SK-N-SH treated with all-trans-retinoic acid at 6 μM for 48 hours (cell line): Measurements from ENCODE around the gene VOPP1.
A peak's percentile ranks its signal among the peaks of the same experiment; 100 is the strongest.

ENCODE experiments used
- ATAC-seq: fragments of 200-7000 bp; cut with Tn5 transposase; 3 replicates; pipeline ENCODE4 v1.9.1; 2020; ENCODE audit warnings: mild to moderate bottlenecking, moderate library complexity
- ARNTL ChIP-seq: fragments of 450-650 bp; formaldehyde crosslinking; IDR thresholded peaks from 2 replicates; pipeline ENCODE4 v1.5.0; 2020; ENCODE audit warnings: low read depth, mild to moderate bottlenecking, moderate library complexity, borderline replicate concordance
- BACH2 ChIP-seq: fragments of 250-450 bp; sonication (Bioruptor Pico); IDR thresholded peaks from 2 replicates; pipeline ENCODE4 v1.9.0; 2021; ENCODE audit warnings: mild to moderate bottlenecking, borderline replicate concordance
- CSRNP3 ChIP-seq: fragments of 250-450 bp; sonication (Bioruptor Pico); IDR thresholded peaks from 2 replicates; pipeline ENCODE4 v1.5.1; 2021; ENCODE audit warnings: mild to moderate bottlenecking, moderate library complexity
- ESRRG ChIP-seq: fragments of 250-450 bp; sonication (Bioruptor Pico); IDR thresholded peaks from 2 replicates; pipeline ENCODE4 v1.6.1; 2021; ENCODE audit warnings: mild to moderate bottlenecking
- GLIS3 ChIP-seq: fragments of 250-450 bp; sonication (Bioruptor Pico); IDR thresholded peaks from 2 replicates; pipeline ENCODE4 v1.5.0; 2020; ENCODE audit warnings: mild to moderate bottlenecking, moderate library complexity
- ISL1 ChIP-seq: fragments of 250-450 bp; sonication (Bioruptor Pico); IDR thresholded peaks from 2 replicates; pipeline ENCODE4 v2.1.2; 2022; ENCODE audit warnings: mild to moderate bottlenecking, moderate library complexity
- OSR1 ChIP-seq: fragments of 250-450 bp; sonication (Bioruptor Pico); IDR thresholded peaks from 2 replicates; pipeline ENCODE4 v1.8.0; 2022; ENCODE audit warnings: moderate library complexity, mild to moderate bottlenecking, inconsistent platforms
- PATZ1 ChIP-seq: fragments of 250-450 bp; sonication (Bioruptor Pico); IDR thresholded peaks from 2 replicates; pipeline ENCODE4 v1.8.0; 2020; ENCODE audit warnings: mild to moderate bottlenecking, moderate library complexity, borderline replicate concordance
- PPARA ChIP-seq: fragments of 250-450 bp; sonication (Bioruptor Pico); IDR thresholded peaks from 2 replicates; pipeline ENCODE4 v1.5.0; 2020; ENCODE audit warnings: mild to moderate bottlenecking, borderline replicate concordance
- RARB ChIP-seq: fragments of 250-450 bp; sonication (Bioruptor Pico); IDR thresholded peaks from 2 replicates; pipeline ENCODE4 v1.8.0; 2021; ENCODE audit warnings: mild to moderate bottlenecking, moderate library complexity
- SNAI2 ChIP-seq: fragments of 250-450 bp; sonication (Bioruptor Pico); IDR thresholded peaks from 2 replicates; pipeline ENCODE4 v1.5.0; 2020; ENCODE audit warnings: mild to moderate bottlenecking, moderate library complexity
- TCF4 ChIP-seq: fragments of 250-450 bp; sonication (Bioruptor Pico); IDR thresholded peaks from 2 replicates; pipeline ENCODE4 v1.8.0; 2021; ENCODE audit warnings: mild to moderate bottlenecking, moderate library complexity, borderline replicate concordance
- TOX ChIP-seq: fragments of 250-450 bp; sonication (Bioruptor Pico); IDR thresholded peaks from 2 replicates; pipeline ENCODE4 v1.8.0; 2021; ENCODE audit warnings: mild to moderate bottlenecking, moderate library complexity, borderline replicate concordance
- TSHZ2 ChIP-seq: fragments of 250-450 bp; sonication (Bioruptor Pico); IDR thresholded peaks from 2 replicates; pipeline ENCODE4 v1.5.0; 2020; ENCODE audit warnings: mild to moderate bottlenecking, moderate library complexity
- ZC3H10 ChIP-seq: fragments of 250-450 bp; sonication (Bioruptor Pico); IDR thresholded peaks from 2 replicates; pipeline ENCODE4 v1.5.1; 2021; ENCODE audit warnings: mild to moderate bottlenecking, moderate library complexity
- ZFP3 ChIP-seq: fragments of 250-450 bp; sonication (Bioruptor Pico); IDR thresholded peaks from 2 replicates; pipeline ENCODE4 v1.5.0; 2020; ENCODE audit warnings: mild to moderate bottlenecking, moderate library complexity
- ZFP30 ChIP-seq: fragments of 450-650 bp; formaldehyde crosslinking; IDR thresholded peaks from 2 replicates; pipeline ENCODE4 v1.5.0; 2022; ENCODE audit warnings: mild to moderate bottlenecking, moderate library complexity
- ZNF565 ChIP-seq: fragments of 450-650 bp; formaldehyde crosslinking; conservative IDR thresholded peaks from 2 replicates; pipeline ENCODE4 v1.5.0; 2020; ENCODE audit warnings: low read depth, mild to moderate bottlenecking, moderate library complexity
- ZNF70 ChIP-seq: fragments of 450-650 bp; formaldehyde crosslinking; IDR thresholded peaks from 2 replicates; pipeline ENCODE4 v1.5.0; 2020; ENCODE audit warnings: mild to moderate bottlenecking, moderate library complexity
- ZNF8 ChIP-seq: fragments of 450-650 bp; formaldehyde crosslinking; IDR thresholded peaks from 2 replicates; pipeline ENCODE4 v1.5.0; 2020; ENCODE audit warnings: mild to moderate bottlenecking, moderate library complexity
- TF ChIP-seq, protein P1 (sequence below): fragments of 250-450 bp; sonication (Bioruptor Pico); IDR thresholded peaks from 2 replicates; pipeline ENCODE4 v1.8.0; 2021; ENCODE audit warnings: low read depth, mild to moderate bottlenecking, moderate library complexity, borderline replicate concordance
- TF ChIP-seq, protein P2 (sequence below): fragments of 250-450 bp; sonication (Bioruptor Pico); IDR thresholded peaks from 2 replicates; pipeline ENCODE4 v1.5.1; 2020; ENCODE audit warnings: low read depth, mild to moderate bottlenecking, moderate library complexity

The VOPP1 gene

DNA sequence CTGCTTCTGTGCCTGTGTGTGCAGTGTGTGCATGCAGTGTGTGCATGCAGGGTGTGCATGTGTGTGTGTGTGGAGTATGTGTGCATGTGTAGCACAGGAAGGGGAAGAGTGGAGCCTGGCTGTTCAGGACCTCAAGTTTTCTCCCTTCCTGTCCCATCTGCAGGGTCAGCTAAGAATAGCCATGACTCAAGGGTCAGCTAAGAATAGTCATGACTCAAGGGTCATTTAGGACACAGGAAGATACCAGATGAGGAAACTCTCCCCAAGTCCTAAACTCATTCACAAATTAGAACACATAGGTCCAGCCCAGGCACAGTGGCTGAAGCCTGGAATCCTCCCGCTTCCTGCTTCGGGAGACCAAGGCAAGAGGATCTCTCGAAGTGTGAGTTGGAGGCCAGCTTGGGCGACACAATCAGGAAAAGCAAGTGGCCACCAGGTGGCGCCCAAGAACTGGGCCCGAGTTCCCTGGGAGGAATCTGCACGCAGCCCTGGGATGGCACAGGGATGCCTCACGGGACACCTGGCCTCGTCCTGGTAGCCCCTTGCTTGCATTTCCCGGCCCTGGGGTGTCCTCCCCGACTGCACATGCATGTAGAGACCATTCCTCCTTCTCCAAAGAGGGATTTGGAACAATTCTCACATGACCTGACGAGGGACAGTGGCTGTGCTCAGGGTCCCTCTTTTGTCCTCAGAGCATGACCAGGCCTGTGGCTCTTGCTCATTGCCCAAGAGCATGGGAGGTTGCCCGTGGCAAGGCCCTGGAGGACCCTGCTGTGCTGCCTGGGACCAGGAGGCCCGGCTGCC is 21.4 kb upstream of the VOPP1 start:
- peak; percentile 91 for ATAC-seq

DNA sequence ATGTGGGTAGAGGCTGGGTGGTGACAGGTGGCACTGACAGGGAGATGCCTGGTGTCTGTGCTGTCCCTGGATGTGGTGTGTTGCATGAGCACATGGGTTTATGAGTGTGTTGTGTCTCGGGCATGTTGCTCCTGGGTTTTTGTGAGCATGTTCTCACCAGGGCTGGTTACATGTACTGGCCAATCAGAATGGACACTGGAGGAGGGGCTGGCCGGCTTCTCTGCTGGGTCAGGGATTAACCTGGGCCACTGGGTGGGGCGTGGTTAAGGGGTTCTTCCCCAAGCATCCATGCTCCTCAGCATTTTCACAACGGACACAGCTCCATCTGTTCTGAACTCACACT is 20.8 kb upstream of the VOPP1 start:
- no peak for ATAC-seq
- TF ChIP-seq TSHZ2 (CRISPR knock-in tag) (no peak), TCF4 (CRISPR knock-in tag) (no peak), BACH2 (CRISPR knock-in tag) (no peak), TOX (CRISPR knock-in tag) (no peak), ZNF8 (CRISPR knock-in tag) (no peak), ISL1 (CRISPR knock-in tag) (no peak), ZNF70 (no peak)

More for the DNA sequence above, 21.4 kb upstream of the VOPP1 start:
- TF ChIP-seq PPARA (CRISPR knock-in tag): no peak
- no peak for TF ChIP-seq PATZ1 (CRISPR knock-in tag)
- TF ChIP-seq ZFP30: no peak
- no peak for TF ChIP-seq TCF4 (CRISPR knock-in tag)
- TF ChIP-seq, protein P1, sequence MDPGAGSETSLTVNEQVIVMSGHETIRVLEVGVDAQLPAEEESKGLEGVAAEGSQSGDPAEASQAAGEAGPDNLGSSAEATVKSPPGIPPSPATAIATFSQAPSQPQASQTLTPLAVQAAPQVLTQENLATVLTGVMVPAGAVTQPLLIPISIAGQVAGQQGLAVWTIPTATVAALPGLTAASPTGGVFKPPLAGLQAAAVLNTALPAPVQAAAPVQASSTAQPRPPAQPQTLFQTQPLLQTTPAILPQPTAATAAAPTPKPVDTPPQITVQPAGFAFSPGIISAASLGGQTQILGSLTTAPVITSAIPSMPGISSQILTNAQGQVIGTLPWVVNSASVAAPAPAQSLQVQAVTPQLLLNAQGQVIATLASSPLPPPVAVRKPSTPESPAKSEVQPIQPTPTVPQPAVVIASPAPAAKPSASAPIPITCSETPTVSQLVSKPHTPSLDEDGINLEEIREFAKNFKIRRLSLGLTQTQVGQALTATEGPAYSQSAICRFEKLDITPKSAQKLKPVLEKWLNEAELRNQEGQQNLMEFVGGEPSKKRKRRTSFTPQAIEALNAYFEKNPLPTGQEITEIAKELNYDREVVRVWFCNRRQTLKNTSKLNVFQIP: no peak
- TF ChIP-seq BACH2 (CRISPR knock-in tag): no peak
- no peak for TF ChIP-seq SNAI2
- TF ChIP-seq ZFP3 (CRISPR knock-in tag): no peak
- TF ChIP-seq ZNF565 (CRISPR knock-in tag): no peak
- no peak for TF ChIP-seq RARB (CRISPR knock-in tag)
- no peak for TF ChIP-seq OSR1 (CRISPR knock-in tag)
- TF ChIP-seq CSRNP3: no peak
- no peak for TF ChIP-seq ESRRG (CRISPR knock-in tag)
- no peak for TF ChIP-seq TSHZ2 (CRISPR knock-in tag)
- TF ChIP-seq, protein P2, sequence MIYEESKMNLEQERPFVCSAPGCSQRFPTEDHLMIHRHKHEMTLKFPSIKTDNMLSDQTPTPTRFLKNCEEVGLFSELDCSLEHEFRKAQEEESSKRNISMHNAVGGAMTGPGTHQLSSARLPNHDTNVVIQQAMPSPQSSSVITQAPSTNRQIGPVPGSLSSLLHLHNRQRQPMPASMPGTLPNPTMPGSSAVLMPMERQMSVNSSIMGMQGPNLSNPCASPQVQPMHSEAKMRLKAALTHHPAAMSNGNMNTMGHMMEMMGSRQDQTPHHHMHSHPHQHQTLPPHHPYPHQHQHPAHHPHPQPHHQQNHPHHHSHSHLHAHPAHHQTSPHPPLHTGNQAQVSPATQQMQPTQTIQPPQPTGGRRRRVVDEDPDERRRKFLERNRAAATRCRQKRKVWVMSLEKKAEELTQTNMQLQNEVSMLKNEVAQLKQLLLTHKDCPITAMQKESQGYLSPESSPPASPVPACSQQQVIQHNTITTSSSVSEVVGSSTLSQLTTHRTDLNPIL (CRISPR knock-in tag): no peak
- no peak for TF ChIP-seq TOX (CRISPR knock-in tag)
- TF ChIP-seq ZNF8 (CRISPR knock-in tag): no peak
- no peak for TF ChIP-seq ARNTL (CRISPR knock-in tag)
- no peak for TF ChIP-seq GLIS3 (CRISPR knock-in tag)
- TF ChIP-seq ZC3H10 (CRISPR knock-in tag): no peak
